IMR-90 (cell line): ENCODE results near the gene TEX48. TPM values are rescaled to one million over a fixed set of nuclear protein-coding genes. Genes with fewer than 3 reads are reported as not detected.

ENCODE experiments used
- ATAC-seq: fragments of 200-7000 bp; cut with Tn5 transposase; 2 replicates; pipeline ENCODE4 v1.9.1; 2020; ENCODE audit warnings: low read depth, mild to moderate bottlenecking, moderate library complexity
- BruUV-seq: library from RNA; stranded (reverse); fragments of 400-500 nt; replicated peaks from 2 replicates; lab custom pipeline; 2021; lab: Mats Ljungman, UMichigan
- CTCF ChIA-PET: fragments of 300-600 bp; formaldehyde crosslinking; extraction: SDS; loops from one replicate; lab custom pipeline; 2021; ENCODE audit warnings: antibody characterized with exemption; lab: Yijun Ruan, JAX
- POLR2A ChIA-PET: fragments of 300-600 bp; sonication (Branson Sonifier 250); formaldehyde crosslinking; loops from one replicate; lab custom pipeline; 2022; ENCODE audit warnings: antibody characterized with exemption; ENCODE audit not compliant: unreplicated experiment; lab: Charles Lee
- DNase-seq: peaks from one replicate; pipeline ENCODE4 v3.0.0; 2013
- H2AFZ ChIP-seq: replicated peaks from 2 replicates; pipeline ENCODE3; 2013; ENCODE audit warnings: low read length, mild to moderate bottlenecking; ENCODE audit not compliant: poor library complexity
- H2AK5ac ChIP-seq: 2 replicates; pipeline ENCODE4 v1.6.1; 2013; ENCODE audit warnings: low read depth, low read length, inconsistent platforms
- H2AK9ac ChIP-seq: replicated peaks from 2 replicates; pipeline ENCODE3; 2013; ENCODE audit warnings: mild to moderate bottlenecking, low read depth, low read length, moderate library complexity; ENCODE audit not compliant: poor library complexity
- H2BK120ac ChIP-seq: 2 replicates; pipeline ENCODE4 v1.6.1; 2013; ENCODE audit warnings: low read depth, low read length, inconsistent platforms
- H2BK15ac ChIP-seq: 3 replicates; pipeline ENCODE4 v1.6.1; 2013; ENCODE audit warnings: low read depth, low read length, inconsistent platforms
- H2BK20ac ChIP-seq: 2 replicates; pipeline ENCODE4 v1.6.1; 2013; ENCODE audit warnings: low read depth, mild to moderate bottlenecking, inconsistent platforms, low read length, moderate library complexity
- H2BK5ac ChIP-seq: 2 replicates; pipeline ENCODE4 v1.6.1; 2013; ENCODE audit warnings: mild to moderate bottlenecking, low read depth, low read length, inconsistent platforms; ENCODE audit not compliant: poor library complexity, severe bottlenecking
- H3K14ac ChIP-seq: replicated peaks from 2 replicates; pipeline ENCODE4 v1.6.1; 2013; ENCODE audit warnings: low read depth, low read length, inconsistent platforms
- H3K18ac ChIP-seq: 2 replicates; pipeline ENCODE4 v1.6.1; 2013; ENCODE audit warnings: low read depth, low read length, control low read depth
- H3K23ac ChIP-seq: 2 replicates; pipeline ENCODE4 v1.6.1; 2013; ENCODE audit warnings: low read depth, low read length, inconsistent platforms
- H3K27ac ChIP-seq: 2 replicates; pipeline ENCODE4 v1.5.1; 2013; ENCODE audit warnings: mild to moderate bottlenecking, control low read depth, low read length; ENCODE audit not compliant: insufficient read depth
- H3K27me3 ChIP-seq: 2 replicates; pipeline ENCODE4 v1.6.1; 2013; ENCODE audit warnings: low read length; ENCODE audit not compliant: control insufficient read depth, insufficient read depth
- H3K36me3 ChIP-seq: 2 replicates; pipeline ENCODE4 v1.6.1; 2013; ENCODE audit warnings: low read length, mixed read lengths; ENCODE audit not compliant: control insufficient read depth, insufficient read depth
- H3K4ac ChIP-seq: 2 replicates; pipeline ENCODE4 v1.6.1; 2013; ENCODE audit warnings: low read depth, low read length, inconsistent platforms
- H3K4me1 ChIP-seq: 2 replicates; pipeline ENCODE4 v1.6.1; 2013; ENCODE audit warnings: low read length, mixed read lengths; ENCODE audit not compliant: control insufficient read depth, insufficient read depth
- H3K4me2 ChIP-seq: 2 replicates; pipeline ENCODE4 v1.6.1; 2013; ENCODE audit warnings: low read depth, mild to moderate bottlenecking, control low read depth, low read length, moderate library complexity
- H3K4me3 ChIP-seq: 2 replicates; pipeline ENCODE4 v1.5.1; 2013; ENCODE audit warnings: low read depth, mild to moderate bottlenecking, control low read depth, low read length, moderate library complexity; ENCODE audit not compliant: insufficient read depth
- H3K56ac ChIP-seq: 2 replicates; pipeline ENCODE4 v1.6.1; 2013; ENCODE audit warnings: low read length, inconsistent platforms; ENCODE audit not compliant: insufficient read depth; ENCODE audit errors: extremely low read depth
- H3K79me1 ChIP-seq, 2 experiments: 2 replicates each; pipeline ENCODE4 v1.6.1; 2013; ENCODE audit warnings: low read length in 2 of 2, inconsistent platforms in 1 of 2, low read depth in 1 of 2
- H3K9ac ChIP-seq: 2 replicates; pipeline ENCODE4 v1.6.1; 2013; ENCODE audit warnings: low read depth, low read length, control low read depth
- H3K9me1 ChIP-seq: 2 replicates; pipeline ENCODE4 v1.6.1; 2013; ENCODE audit warnings: low read length, inconsistent platforms; ENCODE audit not compliant: insufficient read depth
- H3K9me3 ChIP-seq: 2 replicates; pipeline ENCODE4 v1.6.1; 2013; ENCODE audit warnings: low read length; ENCODE audit not compliant: control insufficient read depth, insufficient read depth
- H4K20me1 ChIP-seq: 2 replicates; pipeline ENCODE4 v1.6.1; 2013; ENCODE audit warnings: low read length, inconsistent platforms; ENCODE audit not compliant: insufficient read depth
- H4K5ac ChIP-seq: 2 replicates; pipeline ENCODE4 v1.6.1; 2013; ENCODE audit warnings: mild to moderate bottlenecking, low read depth, low read length, control low read depth
- H4K8ac ChIP-seq, 2 experiments: 2 replicates each; pipeline ENCODE4 v1.6.1; 2013; ENCODE audit warnings: low read depth in 2 of 2, low read length in 2 of 2, control low read depth in 1 of 2, inconsistent platforms in 1 of 2
- H4K91ac ChIP-seq: 2 replicates; pipeline ENCODE4 v1.6.1; 2013; ENCODE audit warnings: low read depth, low read length, inconsistent platforms; ENCODE audit not compliant: insufficient read depth
- CEBPB ChIP-seq: IDR thresholded peaks from 2 replicates; pipeline ENCODE4 v1.6.1; 2012; ENCODE audit warnings: low read depth, low read length, improper control_type of control experiment
- CHD1 ChIP-seq: IDR thresholded peaks from 2 replicates; pipeline ENCODE4 v1.6.1; 2012; ENCODE audit warnings: low read depth, low read length, improper control_type of control experiment
- MAZ ChIP-seq: IDR thresholded peaks from 2 replicates; pipeline ENCODE4 v1.6.1; 2012; ENCODE audit warnings: low read depth, mild to moderate bottlenecking, low read length, improper control_type of control experiment, moderate library complexity, borderline replicate concordance
- RFX5 ChIP-seq: IDR thresholded peaks from 2 replicates; pipeline ENCODE4 v1.8.0; 2012; ENCODE audit warnings: low read depth, mild to moderate bottlenecking, low read length, moderate library complexity
- WGBS, 2 experiments: methylation state at CpG; one replicate each; pipeline versions ENCODE4 v1.1.5 to v1.1.7; 2013; ENCODE audit warnings: missing lambda C conversion rate in 2 of 2; ENCODE audit not compliant: insufficient read length in 1 of 2; ENCODE audit errors: extremely low coverage in 2 of 2; 5-methylcytosine and 5-hydroxymethylcytosine counted together
- dilution Hi-C: fragments of 300-500 bp; cut with HindIII; formaldehyde crosslinking; loops from one replicate; pipeline ENCODE4 v1.14.3; 2018; ENCODE audit warnings: low sequenced_read_pairs; ENCODE audit not compliant: unreplicated experiment
- in situ Hi-C: fragments of 300-500 bp; cut with MboI; formaldehyde crosslinking; loops from 3 replicates; pipeline ENCODE4 v1.14.3; 2019; ENCODE audit warnings: low sequenced_read_pairs, inconsistent platforms, mixed read lengths
- intact Hi-C: fragments of 100-400 bp; cut with micrococcal nuclease; formaldehyde crosslinking; loops from 2 replicates; pipeline ENCODE4 v1.10.0; 2022
- polyA plus RNA-seq, 3 experiments: library from polyadenylated mRNA; depleted of rRNA; stranded (reverse); fragments of >200 nt; gene quantifications; 2 replicates each; pipeline ENCODE4 v1.2.3, GENCODE V29; 2012; ENCODE audit warnings: low replicate concordance in 1 of 3
- total RNA-seq: library from RNA; depleted of rRNA; stranded (reverse); fragments of >200 nt; gene quantifications from 2 replicates; pipeline ENCODE4 v1.2.3, GENCODE V29; 2012
- TF ChIP-seq, protein P1 (sequence below): fragments of 150-350 bp; IDR thresholded peaks from 2 replicates; pipeline ENCODE4 v1.6.1; 2017; ENCODE audit warnings: mild to moderate bottlenecking, antibody characterized with exemption, low read length, low read depth
- TF ChIP-seq, protein P2 (sequence below): fragments of 150-350 bp; IDR thresholded peaks from 2 replicates; pipeline ENCODE4 v1.6.1; 2016; ENCODE audit warnings: low read depth, mild to moderate bottlenecking, low read length, moderate library complexity, borderline replicate concordance

TEX48 gene
- total and polyA plus RNA-seq, 2 of the 4 experiments (the other 2 are of a cell fraction), result not detected

DNA sequence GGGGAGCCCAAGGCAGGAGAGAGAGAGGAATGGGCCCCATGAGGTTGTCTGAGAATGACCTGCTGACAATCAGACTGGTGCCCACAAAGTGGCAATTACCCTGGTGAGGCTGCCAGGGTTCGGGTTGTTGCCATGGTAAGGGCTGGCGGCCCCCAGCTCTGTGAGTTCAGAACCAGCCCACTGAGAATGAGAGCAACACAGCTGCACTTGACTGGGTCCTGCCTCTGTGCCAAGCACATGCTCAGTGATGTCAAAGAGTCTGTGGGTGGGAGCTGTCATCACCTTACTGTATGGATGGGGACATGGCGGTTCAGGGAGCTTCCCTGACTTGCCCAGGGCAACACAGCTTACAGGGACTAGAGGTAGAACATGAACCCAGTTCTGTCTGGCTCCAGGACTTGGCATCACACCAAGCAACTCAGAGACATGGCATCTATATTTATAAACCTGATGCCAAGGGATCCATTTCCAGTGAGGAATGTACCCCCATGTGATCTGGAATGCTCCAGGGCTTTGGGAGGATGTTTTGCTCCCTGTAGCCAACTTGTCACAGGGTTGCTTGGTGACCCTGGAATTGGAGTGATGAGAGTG lies 38.2 kb upstream of the TEX48 start (continued):
- TF ChIP-seq, protein P1, sequence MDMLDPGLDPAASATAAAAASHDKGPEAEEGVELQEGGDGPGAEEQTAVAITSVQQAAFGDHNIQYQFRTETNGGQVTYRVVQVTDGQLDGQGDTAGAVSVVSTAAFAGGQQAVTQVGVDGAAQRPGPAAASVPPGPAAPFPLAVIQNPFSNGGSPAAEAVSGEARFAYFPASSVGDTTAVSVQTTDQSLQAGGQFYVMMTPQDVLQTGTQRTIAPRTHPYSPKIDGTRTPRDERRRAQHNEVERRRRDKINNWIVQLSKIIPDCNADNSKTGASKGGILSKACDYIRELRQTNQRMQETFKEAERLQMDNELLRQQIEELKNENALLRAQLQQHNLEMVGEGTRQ, result no peak
- TF ChIP-seq CHD1, result no peak

DNA sequence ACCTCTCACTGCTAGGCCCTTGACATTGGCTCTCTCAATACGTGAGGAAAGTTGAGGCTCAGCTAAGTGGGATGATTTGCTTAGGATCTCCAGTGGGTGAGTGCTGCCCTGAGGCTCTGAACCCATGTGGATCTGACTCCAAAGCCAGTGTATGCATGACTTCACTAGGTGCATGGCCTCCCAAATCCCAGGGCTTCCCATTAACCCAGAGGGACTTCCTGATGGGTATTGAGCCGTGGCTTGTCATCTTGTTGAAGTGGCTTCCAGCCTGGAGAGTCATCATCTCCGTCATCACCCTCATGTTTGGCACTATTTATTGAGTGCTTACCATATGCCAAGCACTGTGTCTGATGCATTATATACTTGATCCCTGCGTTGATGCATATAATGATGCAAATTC lies 37.3 kb upstream of the TEX48 start:
- ATAC-seq (no peak), DNase-seq (no peak)
- Histone ChIP-seq H3K9me1 (peaks cover 12% of the 10 kb centered on the region), H2BK20ac (no peak overlapping the region), H3K18ac (no peak overlapping the region), H3K27me3 (peaks cover 51% of the 10 kb centered on the region), H2BK120ac (no peak overlapping the region), H3K14ac (no peak overlapping the region), H2AK9ac (no peak overlapping the region), H2AK5ac (no peak overlapping the region), H2AFZ (no peak overlapping the region), H3K23ac (no peak overlapping the region), H4K91ac (no peak overlapping the region), H3K56ac (no peak overlapping the region), H3K4ac (no peak overlapping the region), H4K5ac (no peak overlapping the region), H3K27ac (no peak overlapping the region), H4K8ac (no peak overlapping the region), H3K9ac (no peak overlapping the region), H3K4me3 (no peak overlapping the region), H3K36me3 (no peaks in the 10 kb centered on the region), H3K79me1 (no peaks in the 10 kb centered on the region), H3K9me3 (peaks cover 24% of the 10 kb centered on the region), H4K20me1 (peaks cover 5% of the 10 kb centered on the region), H3K4me1 (peaks cover 19% of the 10 kb centered on the region), H2BK15ac (no peak overlapping the region), H2BK5ac (no peak overlapping the region), H3K4me2 (no peak overlapping the region)
- in situ Hi-C loops, result no loop called here
- 80% methylated on average over 1 of the region's 4 CpGs; no CpG with 5 or more reads in 1 of the 2 experiments for WGBS, 2 experiments
- no TSS peak for BruUV-seq
- TF ChIP-seq, protein P2, sequence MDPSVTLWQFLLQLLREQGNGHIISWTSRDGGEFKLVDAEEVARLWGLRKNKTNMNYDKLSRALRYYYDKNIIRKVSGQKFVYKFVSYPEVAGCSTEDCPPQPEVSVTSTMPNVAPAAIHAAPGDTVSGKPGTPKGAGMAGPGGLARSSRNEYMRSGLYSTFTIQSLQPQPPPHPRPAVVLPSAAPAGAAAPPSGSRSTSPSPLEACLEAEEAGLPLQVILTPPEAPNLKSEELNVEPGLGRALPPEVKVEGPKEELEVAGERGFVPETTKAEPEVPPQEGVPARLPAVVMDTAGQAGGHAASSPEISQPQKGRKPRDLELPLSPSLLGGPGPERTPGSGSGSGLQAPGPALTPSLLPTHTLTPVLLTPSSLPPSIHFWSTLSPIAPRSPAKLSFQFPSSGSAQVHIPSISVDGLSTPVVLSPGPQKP, result no peak
- TF ChIP-seq CEBPB (no peak), MAZ (no peak), RFX5 (no peak)
- ChIA-PET CTCF (interaction anchor here (0.6 kb wide), 1 partner anchor 825 kb away, joined by 3 read pairs; no protein-coding TSS in a partner anchor), POLR2A (no interaction called here)
- intact Hi-C loops, result no loop called here
- dilution Hi-C loops, result no loop called here
